ENCODE data around the gene DNAJC27.

GRCh38 chr2:25000036-25000435, 28.3 kb upstream of the DNAJC27 start:
- TF ChIP-seq POLR2A (IDR thresholded peaks at IDR 0.05) (no peak), CTCF (IDR thresholded peaks at IDR 0.05) (no peak)

Data from body of pancreas (tissue), 4 donors.